ENCODE data around the gene VPS41.

The VPS41 gene

DNA sequence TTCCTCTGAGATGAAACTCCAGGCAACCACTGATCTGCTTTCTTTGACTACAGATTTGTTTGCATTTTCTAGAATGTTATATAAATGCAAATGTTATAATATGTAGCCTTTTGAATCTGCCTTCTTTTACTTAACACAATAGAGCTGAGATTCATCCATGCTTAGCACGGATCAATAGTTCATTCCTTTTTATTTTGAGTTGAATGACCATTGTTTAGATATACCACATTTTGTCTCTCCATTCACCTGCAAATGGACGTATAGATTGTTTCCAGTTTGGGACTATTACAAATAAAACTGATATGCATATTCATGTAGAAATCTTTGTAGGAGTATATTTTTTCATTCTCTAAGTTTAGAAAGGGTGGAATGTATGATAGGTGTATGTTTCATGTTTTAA is 57.7 kb downstream of the VPS41 start:
- DNase-seq: no peak

DNA sequence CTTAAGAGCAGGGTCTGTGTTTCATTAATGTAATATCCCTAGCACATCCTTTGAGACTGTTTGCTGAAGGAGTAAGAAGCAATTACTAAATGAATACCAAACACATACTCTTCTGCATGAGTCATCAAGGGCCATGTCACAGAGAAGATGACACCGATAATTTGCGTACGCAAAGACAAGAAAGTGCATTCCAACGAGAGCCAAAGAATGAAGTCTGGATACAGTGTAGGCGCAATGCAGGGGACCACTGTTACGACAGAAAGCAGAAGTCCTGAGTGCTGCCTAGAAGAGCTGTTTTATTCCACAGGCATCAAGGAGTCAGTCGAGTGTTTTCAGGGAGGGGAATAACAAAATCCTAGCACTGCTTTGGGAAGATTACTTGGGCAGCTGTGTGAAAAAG is 62.7 kb downstream of the VPS41 start:
- DNase-seq: no peak

DNA sequence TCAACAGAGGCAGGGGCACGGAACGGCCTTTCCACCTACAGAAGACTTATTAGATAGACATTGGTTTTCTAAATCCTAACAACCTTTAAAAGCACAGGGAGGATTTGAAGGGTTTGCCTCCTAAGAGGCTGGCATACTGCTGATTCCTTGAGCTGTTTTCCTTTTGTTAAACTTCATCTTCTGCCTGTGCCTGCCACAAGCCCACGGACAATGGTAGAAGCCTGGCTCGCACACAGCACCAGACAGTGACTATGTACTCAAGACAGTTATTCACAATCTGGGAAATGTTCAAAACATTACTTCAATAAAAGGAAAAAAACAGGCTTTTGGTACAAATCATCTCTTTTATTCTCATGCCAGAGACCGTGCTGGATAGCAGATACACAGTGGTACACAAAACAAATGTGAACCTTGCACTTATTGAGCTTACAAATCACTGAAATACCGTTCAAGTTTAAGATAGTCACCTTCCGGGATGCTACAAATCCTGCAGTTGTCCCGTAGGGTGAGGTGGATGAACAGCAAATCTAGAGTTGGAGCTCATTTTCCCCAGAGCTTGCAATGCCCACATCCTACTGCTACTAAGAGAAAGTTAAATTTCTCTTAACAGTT is 63.9 kb downstream of the VPS41 start:
- DNase-seq: no peak

DNA sequence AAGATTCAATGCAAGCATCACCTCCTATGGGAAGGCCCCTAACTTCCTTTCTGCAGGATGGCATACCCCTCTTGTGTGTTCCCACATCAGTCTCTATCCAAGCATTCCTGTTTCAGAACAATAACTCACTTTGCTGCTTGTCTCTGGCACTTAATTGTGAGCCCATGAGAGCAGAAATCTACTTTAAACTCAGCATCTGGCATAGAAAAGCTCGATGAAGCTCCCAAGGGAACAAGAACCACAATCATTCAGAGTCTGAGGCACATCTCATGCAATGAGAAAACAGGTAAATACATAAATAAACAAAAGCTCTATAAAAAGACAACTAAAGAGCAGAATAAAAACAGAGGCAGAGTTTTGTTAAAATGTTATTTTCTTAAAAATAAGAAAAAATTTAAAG is 66.2 kb downstream of the VPS41 start:
- no peak for DNase-seq

DNA sequence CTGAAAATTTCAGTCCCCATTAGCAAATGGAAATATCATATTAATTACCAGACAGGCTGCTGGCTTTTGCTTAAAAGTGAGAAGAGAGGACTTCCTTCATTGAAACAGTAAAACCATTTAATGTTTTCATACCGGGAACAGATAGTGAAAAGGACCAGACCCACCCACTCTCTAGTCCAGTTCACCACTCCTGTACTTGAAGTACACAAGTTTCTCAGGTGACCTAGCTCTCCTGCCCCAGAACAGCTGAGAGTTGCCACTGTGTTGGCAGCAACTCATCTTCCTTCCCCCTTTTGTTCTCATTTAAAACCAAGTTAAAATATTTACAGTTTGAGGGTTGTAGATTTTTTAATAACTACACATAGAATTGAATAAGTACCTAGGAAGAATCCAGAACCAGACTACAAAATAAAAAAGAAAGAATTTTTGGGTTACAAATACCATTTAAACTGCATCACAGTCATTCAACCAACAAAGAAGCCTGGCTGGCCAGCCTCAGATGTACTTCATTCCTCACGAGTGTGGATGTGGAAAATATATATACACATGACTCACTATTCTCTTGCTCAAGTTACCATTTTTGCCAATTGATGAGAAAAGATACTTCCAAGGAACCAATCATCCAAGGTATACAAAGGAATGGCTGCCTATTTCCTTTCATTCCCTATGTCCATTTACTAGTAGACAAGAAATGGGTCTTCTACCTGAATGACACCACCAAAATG is 68.1 kb downstream of the VPS41 start:
- no peak for DNase-seq

DNA sequence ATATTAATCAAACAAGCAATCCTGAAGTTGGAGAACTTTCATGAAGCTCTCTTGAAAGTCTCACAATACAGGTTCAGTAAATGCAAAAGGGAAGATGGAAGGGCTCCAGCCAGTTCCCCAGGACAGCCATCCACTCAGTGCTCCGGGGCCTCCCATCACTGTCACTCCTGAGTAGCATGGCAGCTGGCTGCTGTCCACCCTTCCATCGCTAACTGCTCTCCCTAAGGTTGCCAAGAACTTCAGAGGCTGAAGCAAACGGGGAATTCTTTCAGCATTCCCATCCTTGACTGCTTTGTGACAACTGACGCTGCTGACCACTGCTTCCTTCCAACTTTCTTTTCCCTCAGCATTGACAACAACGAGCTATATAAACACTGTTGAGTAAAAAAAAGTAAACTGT is 69.1 kb downstream of the VPS41 start:
- DNase-seq: no peak

DNA sequence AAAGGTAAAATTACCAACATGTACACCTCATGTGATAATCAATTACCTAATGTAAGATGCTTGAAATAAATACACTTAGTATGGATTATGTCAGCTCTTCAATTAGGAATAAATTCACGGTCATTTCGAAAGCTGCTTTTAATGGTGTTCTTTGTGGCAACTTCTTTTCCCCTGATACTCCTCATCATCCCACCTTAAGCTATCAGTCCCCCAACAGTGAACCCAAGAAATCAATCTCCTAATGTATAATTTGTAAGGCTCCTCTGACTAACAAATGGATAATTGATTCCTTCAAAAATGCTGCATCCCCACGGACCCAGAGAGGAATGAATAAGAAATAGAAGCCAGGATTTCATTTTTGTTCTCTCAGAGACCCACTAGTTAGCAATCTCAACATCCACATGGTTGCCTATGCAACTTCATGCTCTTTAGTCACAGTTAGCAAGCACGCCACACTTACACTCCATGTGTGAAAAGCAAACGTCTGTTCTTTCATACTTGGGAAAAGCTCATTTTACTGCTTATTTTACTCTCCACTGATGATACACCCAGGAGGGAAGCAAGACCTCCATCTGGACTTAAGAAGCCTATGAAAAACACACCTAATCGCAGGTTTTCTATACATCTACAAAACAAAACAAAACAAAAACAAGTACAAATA is 70.1 kb downstream of the VPS41 start:
- DNase-seq: no peak

DNA sequence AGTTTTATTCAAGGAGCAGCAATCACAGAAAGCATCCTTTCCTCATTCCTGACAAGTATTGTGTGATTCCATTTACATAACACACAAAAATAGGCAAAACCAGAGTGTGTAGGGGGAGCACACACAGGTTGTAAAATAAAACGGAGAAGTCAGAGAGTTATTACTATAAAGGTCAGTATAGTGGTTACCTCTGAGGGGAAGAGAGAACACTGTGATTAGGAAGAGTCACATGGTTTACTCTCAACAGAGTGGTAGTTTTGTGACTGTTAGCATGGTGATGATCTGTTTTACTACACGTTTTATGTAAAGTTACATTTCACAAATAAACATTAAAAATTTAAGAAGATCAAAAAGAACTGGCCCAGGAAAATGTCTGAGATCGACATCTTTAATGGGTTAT is 74.6 kb downstream of the VPS41 start:
- no peak for DNase-seq

DNA sequence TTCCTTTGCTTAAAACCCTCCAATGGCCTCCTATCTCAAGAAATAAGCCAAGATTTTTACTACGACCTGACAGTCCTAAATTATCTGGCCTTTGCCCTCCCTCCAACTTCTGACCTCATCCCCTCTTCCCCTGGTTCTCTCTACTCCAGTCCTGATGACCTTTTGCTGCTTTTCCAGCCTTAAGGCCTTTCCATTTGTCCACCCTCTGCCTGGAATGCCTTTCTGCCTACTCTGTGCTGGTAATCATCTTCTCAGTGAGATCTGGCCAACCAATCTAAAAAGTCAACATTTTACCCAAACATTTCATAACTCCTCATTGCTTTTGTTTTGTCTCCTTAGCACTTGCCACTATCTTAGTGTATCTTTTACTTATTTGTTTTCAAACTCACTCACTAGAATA is 75.7 kb downstream of the VPS41 start:
- DNase-seq: no peak

DNA sequence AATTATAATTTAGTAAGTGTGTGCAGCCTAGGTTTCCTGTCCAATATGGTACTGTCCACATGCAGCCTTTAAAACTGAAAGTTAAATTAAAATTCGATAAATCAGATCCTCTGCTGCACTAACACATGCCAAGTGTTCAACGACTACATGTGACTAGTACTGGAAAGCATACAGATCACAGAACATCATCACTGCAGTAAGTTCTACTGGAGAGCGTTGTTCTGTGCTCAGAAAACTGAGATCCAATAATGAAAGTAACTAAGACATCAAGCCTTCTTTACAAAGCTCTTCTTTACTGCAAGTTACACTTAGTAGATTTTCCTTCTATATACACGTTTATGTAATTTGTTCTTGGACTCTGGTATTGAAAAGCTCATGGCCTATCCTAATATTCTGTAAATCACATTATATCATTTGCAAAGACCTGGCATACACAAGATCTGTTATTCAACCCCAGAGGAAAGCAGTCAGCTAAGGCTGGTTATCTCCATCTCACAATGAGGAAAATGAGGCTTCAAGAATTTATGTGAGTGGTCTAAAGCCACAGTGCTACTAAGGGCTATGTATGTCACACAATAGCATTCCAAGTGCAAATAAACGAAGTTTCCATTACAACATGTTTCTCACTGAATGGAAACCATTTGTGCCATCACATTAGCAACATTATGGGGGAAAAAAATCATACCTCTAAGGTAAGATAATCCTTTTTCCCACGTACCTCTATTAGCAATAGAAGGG is 77.6 kb downstream of the VPS41 start:
- no peak for DNase-seq

DNA sequence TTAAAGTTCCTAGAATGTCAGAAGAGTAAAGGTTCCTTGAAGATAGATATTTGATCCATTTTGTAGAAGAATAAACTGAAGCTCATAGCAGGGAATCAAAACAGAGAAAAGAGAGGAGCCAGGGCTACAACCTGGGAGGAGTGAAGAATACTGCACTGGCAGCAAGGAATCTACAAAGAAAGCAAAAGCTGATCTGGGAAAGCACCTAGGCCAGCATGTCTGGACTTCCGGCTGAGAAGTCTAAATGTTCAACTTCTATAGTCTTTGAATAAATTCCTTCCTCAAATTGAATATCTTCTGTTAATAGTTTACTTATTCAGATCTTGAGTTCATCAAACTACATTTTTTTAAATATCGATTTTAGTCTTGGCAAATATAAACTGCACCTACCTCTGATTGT is 78.2 kb downstream of the VPS41 start:
- DNase-seq: no peak

DNA sequence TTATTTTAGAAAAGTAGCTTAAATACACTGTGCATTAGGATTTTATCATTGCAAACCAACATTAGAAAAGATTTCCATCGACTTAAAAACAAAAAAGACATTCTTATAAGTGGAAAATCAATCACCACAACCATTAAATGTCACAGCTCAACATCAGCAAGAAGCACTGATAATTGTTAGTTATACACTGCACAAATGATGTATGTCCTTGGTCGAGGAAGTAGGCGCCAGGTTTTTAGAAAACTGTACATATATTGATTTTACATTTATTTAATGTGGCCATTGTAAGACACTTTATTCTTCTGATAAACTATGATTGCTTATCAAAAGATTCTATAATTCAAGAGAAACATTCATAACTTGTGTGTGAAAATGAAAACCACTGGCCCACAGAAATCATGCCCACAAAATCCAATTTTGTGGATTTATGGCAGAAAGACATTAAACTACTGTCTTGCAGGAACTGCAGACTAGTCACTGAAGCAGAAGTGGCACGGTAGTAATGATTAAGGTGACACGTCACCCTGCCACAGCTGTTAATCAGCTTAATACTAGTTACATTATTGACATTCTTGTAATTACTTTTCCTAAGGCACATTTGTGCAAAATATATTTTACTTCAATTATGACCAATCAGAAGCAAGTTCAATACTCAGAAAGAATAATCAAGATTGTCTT is 79.4 kb downstream of the VPS41 start:
- DNase-seq: no peak

DNA sequence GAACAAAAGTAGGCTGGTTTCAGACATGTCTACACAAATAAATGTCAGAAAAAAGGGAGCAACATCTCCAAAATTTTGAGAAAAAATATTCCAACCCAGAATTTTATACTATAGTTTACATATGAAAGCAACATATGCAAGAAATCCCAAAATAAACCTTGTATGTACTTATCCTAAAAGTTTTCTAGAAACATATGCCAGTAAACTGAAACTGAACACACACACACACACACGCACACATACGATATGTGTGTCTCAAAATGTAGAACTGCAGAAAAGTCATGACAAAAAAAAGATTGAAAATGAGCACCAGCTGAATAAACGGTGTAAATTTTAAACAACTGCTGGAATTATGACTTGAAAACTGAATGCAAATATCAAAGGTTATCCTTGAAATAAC is 81.0 kb downstream of the VPS41 start:
- DNase-seq: no peak

DNA sequence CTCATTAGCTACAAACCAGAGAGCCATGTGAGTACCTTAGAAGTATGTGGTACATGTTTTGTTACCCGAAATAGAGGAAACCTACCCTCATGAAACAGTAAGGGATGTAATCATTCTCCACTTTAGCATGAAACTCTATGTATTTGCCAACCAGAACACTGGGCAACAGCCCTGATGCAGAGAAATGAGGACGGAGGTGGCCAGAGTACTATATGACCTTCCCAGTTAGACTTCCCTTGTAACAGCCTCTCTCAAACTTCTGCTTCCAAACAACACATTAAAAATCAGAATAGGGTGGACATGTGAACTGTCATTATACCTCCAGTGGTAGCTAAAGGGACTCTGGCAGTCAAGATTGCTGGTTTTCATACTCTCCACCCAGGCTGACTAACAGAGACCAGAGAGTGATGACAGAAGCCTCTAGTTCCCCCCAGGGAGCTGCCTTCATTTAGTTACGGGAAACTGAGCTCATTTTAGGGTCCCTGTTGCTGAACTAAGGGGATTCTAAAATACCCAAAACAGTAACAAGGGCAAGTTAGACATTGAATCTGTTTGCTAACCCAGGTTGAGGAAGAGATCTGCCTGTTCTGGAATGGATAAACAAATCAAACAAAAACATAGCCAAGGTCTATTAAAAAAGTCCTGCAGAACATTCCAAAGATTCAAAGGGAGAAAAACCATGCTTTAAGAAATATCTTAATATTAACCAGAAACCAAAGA is 83.1 kb downstream of the VPS41 start:
- DNase-seq: no peak

DNA sequence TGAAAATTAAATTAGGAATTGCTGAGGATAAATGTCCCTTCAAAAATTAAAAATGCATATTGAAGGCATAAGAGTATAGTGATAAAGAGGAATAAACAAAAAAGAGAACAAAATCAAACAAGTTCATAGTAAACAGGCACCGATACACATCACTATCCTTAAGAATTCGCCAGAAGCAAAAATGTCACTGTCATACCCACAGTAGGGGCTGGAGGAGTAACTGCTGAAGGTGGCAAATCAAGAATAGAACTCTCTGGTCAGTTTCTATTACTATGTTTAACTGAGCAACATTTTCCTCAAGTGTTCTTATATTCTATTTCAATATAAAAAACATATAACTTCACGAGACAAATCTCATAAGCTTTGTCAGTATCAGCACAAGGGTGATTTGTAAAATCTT is 84.0 kb downstream of the VPS41 start:
- DNase-seq: no peak

DNA sequence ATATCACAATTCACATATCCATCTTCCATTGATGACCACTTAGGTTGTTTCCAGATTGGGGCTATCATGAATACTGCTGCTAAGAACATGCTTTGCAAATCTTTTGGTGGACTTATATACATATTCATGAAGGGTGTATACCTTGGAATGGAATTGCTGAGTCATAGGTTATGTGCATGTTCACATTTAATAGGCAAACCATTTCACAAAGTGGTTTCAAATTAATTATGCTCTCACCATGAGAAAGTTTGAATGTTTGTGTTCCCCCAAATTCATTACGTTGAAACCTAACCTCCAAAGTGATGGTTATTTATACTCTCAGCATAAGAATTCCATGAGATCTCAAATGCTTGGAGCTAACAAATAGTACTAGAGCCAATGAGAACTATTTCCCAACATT is 86.4 kb downstream of the VPS41 start:
- DNase-seq: no peak

DNA sequence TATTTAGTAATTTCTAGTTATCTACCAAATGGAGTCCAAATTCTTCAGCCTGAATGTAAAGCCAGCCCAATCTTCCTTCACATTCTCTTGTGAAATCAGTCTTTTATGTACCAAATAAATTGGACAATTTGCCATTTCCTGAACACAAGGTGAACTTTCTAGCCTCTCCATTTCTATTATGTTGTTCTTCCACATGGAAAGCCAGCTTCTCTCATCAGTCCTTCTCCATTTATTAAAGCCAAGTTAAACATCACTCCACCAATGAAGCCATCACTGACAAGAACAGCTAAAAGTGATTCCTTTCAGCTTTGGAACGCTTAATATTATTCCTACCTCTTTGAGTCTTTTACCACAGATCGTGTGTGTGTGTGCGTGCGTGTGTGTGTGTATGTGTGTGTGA is 88.4 kb downstream of the VPS41 start:
- DNase-seq: no peak

DNA sequence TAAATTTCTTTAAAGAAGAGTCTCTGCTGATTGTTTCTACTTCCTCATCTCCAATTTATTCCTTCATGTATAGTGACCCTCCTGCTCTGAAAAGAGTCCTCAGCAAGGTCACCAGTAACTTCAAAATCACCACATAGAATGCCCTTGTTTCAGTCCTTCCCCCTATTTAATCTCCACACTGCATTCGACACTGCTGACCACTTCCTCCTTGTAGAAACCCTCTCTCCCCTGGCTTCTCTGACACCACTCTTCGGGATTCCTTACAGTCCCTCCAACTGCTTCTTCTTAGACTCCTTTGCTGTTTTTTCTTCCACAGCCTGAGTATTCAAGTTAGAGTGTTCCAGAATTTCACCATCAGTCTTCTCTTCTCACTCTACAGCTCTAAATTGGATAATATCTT is 89.5 kb downstream of the VPS41 start:
- no peak for DNase-seq

DNA sequence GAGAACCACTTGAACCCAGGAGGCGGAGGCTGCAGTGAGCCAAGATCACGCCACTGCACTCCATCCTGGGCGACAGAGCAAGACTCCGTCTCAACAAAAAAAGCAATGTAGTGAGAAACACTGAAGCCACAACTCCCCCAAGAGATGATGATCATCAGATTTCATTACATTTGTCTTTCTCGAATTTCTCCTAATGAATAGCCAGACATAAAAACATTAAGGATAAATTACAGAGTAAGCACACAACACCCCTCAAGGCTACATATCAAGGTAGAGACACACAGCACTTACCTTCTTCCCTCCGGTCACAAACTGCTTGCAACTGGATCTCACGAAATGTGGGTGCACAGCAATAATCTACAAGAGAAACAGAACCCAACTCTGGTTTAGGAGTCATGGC is 91.5 kb downstream of the VPS41 start:
- no peak for DNase-seq

DNA sequence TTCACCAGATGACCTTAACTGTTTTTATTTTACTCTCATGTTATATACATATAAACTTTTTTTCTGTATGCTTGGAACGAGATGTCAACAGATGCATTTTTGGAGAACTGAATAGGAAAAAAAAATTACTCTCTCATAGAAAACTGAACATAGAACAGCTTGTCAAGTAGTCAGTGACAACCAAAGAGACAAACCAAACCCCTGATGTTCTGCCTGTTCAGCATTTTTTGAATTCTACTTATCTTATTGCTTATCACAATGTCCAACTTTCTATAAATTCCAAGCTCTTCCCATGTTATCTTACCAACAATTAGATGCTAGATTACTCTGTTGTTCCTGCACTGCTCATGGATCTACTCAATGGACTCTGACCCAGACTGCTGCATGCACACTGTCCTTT is 95.2 kb downstream of the VPS41 start:
- no peak for DNase-seq

DNA sequence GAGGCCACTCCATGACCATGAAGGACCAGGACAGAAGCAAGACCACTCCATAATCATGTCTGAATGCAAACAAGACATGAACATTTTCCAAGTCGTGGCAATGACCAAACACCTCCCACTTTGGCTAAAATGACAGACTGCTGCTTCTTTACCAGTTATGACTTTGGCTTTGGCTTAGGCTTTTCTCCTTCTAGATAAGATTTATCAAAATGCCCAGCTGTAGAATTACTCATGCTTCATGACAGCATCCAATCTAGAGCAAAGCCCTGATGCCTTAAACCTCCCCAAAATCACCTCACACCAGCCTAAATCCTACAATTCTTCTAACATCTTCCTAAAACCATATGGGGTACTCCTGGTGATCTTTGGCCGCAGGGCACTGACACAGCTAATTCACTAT is 102.1 kb downstream of the VPS41 start:
- DNase-seq: no peak

DNA sequence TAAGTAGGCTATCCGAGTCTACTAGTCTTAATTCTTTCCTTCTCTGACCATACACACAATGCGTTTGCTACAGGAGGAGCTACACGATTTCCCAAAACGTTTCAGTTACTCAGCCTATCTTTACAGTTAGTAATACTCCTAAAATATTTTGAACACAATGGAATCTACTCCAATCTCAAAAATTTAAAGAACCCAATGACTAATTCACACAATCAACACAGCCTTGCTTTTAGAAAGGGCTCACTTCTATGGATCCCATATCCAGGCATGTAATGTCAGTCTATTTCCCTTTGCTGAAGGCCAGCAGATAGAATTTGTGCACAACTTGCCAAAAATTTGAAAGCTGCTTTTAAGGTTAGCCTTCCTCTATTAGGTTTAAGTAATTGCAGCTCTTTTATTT is 107.2 kb downstream of the VPS41 start:
- no peak for DNase-seq

Data from CD4-positive, alpha-beta T cell treated with Interleukin-12 subunit alpha and Interleukin-12 subunit beta, for 1 hour (primary cell).